GM12878 (cell line): ENCODE measurements around the gene CPVL. TPM values are rescaled to one million over a fixed set of nuclear protein-coding genes. Genes with fewer than 3 reads are reported as not detected.

Experiments
- ATAC-seq: fragments of 200-7000 bp; cut with Tn5 transposase; 3 replicates; pipeline ENCODE4 v1.9.1; 2020; ENCODE audit warnings: mild to moderate bottlenecking, moderate library complexity
- BruUV-seq: library from RNA; stranded (reverse); fragments of 400-500 nt; replicated peaks from 2 replicates; lab custom pipeline; 2021; lab: Mats Ljungman, UMichigan
- CTCF ChIA-PET: fragments of 300-600 bp; sonication (Branson Sonifier 250); formaldehyde crosslinking; extraction: SDS; loops from one replicate; lab custom pipeline; 2021; ENCODE audit warnings: inconsistent platforms; lab: Yijun Ruan, JAX
- POLR2A ChIA-PET: fragments of 350-600 bp; formaldehyde crosslinking; extraction: SDS; loops from one replicate; lab custom pipeline; 2021; ENCODE audit warnings: inconsistent platforms; lab: Charles Lee
- RAD21 ChIA-PET: fragments of 300-600 bp; sonication (Branson Sonifier 250); formaldehyde crosslinking; loops from one replicate; lab custom pipeline; 2023; ENCODE audit warnings: antibody characterized with exemption; ENCODE audit not compliant: unreplicated experiment; lab: Charles Lee
- SMC1A ChIA-PET: fragments of 300-600 bp; sonication (Branson Sonifier 250); formaldehyde crosslinking; loops from one replicate; lab custom pipeline; 2023; ENCODE audit not compliant: unreplicated experiment, uncharacterized antibody; lab: Charles Lee
- DNase-seq: peaks from one replicate; pipeline ENCODE4 v3.0.0-alpha.2; 2011; ENCODE audit warnings: low read depth, low spot score
- FAIRE-seq: peaks from 3 replicates; lab custom pipeline; 2011; peaks lifted over from hg19 to GRCh38; lab: Jason Lieb, UNC
- H2AFZ ChIP-seq: 2 replicates; pipeline ENCODE4 v1.6.0; 2011; ENCODE audit warnings: low read depth, low read length, control low read depth; ENCODE audit not compliant: control insufficient read depth
- H3K27ac ChIP-seq: 2 replicates; pipeline ENCODE4 v1.5.1; 2011; ENCODE audit warnings: control low read depth; ENCODE audit not compliant: control insufficient read depth, insufficient read depth
- H3K27me3 ChIP-seq, 2 experiments: replicated peaks in 1 of 2; 2 replicates each; pipeline versions ENCODE4 v1.6.0 to v1.6.1; 2011; ENCODE audit warnings: low read length in 1 of 2; ENCODE audit not compliant: control insufficient read depth in 2 of 2, insufficient read depth in 2 of 2
- H3K36me3 ChIP-seq, 2 experiments: 2 replicates each; pipeline ENCODE4 v1.5.1; 2011; ENCODE audit warnings: low read length in 1 of 2; ENCODE audit not compliant: control insufficient read depth in 2 of 2, insufficient read depth in 2 of 2
- H3K4me1 ChIP-seq: 2 replicates; pipeline ENCODE4 v1.6.1; 2011; ENCODE audit warnings: mild to moderate bottlenecking, low read length, moderate library complexity, mixed read lengths; ENCODE audit not compliant: control insufficient read depth, insufficient read depth
- H3K4me2 ChIP-seq: 2 replicates; pipeline ENCODE4 v1.6.0; 2011; ENCODE audit warnings: control low read depth; ENCODE audit not compliant: control insufficient read depth, insufficient read depth
- H3K4me3 ChIP-seq: fragments of 200-600 bp; sonication (generic); 2 replicates; pipeline ENCODE4 v1.5.1; 2016
- H3K79me2 ChIP-seq: 2 replicates; pipeline ENCODE4 v1.6.0; 2011; ENCODE audit warnings: low read length; ENCODE audit not compliant: control insufficient read depth, insufficient read depth
- H3K9ac ChIP-seq: 2 replicates; pipeline ENCODE4 v1.8.0; 2011; ENCODE audit warnings: low read length, control low read depth, mixed read lengths; ENCODE audit not compliant: control insufficient read depth, insufficient read depth
- H3K9me3 ChIP-seq: replicated peaks from 3 replicates; pipeline ENCODE4 v1.5.1; 2011; ENCODE audit warnings: mild to moderate bottlenecking, low read length; ENCODE audit not compliant: control insufficient read depth, insufficient read depth
- H4K20me1 ChIP-seq: 2 replicates; pipeline ENCODE4 v1.6.0; 2011; ENCODE audit not compliant: control insufficient read depth, insufficient read depth
- BHLHE40 ChIP-seq, 2 experiments: fragments of 450-650 bp in 1 of 2; IDR thresholded peaks; 2 replicates each; pipeline ENCODE4 v1.6.1; 2011 to 2017; ENCODE audit warnings: low read depth in 2 of 2, borderline replicate concordance in 1 of 2, improper control_type of control experiment in 1 of 2, low read length in 1 of 2, mild to moderate bottlenecking in 1 of 2
- BRCA1 ChIP-seq: IDR thresholded peaks from 2 replicates; pipeline ENCODE4 v1.6.1; 2011; ENCODE audit warnings: low read depth, low read length, improper control_type of control experiment
- CBX3 ChIP-seq: fragments of 200-600 bp; sonication (generic); IDR thresholded peaks from 2 replicates; pipeline ENCODE4 v1.6.1; 2016; ENCODE audit warnings: low read depth, borderline replicate concordance
- ELK1 ChIP-seq: IDR thresholded peaks from 2 replicates; pipeline ENCODE4 v1.6.1; 2012; ENCODE audit warnings: low read depth, low read length, improper control_type of control experiment
- IRF5 ChIP-seq: fragments of 450-650 bp; IDR thresholded peaks from 2 replicates; pipeline ENCODE4 v1.6.1; 2017; ENCODE audit warnings: borderline replicate concordance
- NFXL1 ChIP-seq: fragments of 450-650 bp; IDR thresholded peaks from 2 replicates; pipeline ENCODE4 v1.6.1; 2017; ENCODE audit warnings: antibody characterized with exemption, mild to moderate bottlenecking, borderline replicate concordance
- PML ChIP-seq: IDR thresholded peaks from 2 replicates; pipeline ENCODE4 v1.6.1; 2012; ENCODE audit warnings: low read length, inconsistent platforms
- RAD51 ChIP-seq: fragments of 450-650 bp; IDR thresholded peaks from 2 replicates; pipeline ENCODE4 v1.6.1; 2016; ENCODE audit warnings: moderate library complexity, mild to moderate bottlenecking, inconsistent platforms
- RCOR1 ChIP-seq: conservative IDR thresholded peaks from 2 replicates; pipeline ENCODE4 v1.6.1; 2012; ENCODE audit warnings: low read depth, low read length, improper control_type of control experiment
- SMAD1 ChIP-seq: fragments of 450-650 bp; IDR thresholded peaks from 2 replicates; pipeline ENCODE4 v1.6.1; 2018; ENCODE audit warnings: mild to moderate bottlenecking, low read depth; ENCODE audit not compliant: partially characterized antibody
- SMAD5 ChIP-seq: IDR thresholded peaks from 2 replicates; pipeline ENCODE4 v1.6.1; 2016; ENCODE audit warnings: antibody characterized with exemption, low read depth
- SMARCA5 ChIP-seq: fragments of 450-650 bp; IDR thresholded peaks from 2 replicates; pipeline ENCODE4 v1.6.1; 2017; ENCODE audit warnings: mild to moderate bottlenecking
- STAT3 ChIP-seq: IDR thresholded peaks from 2 replicates; pipeline ENCODE4 v1.6.1; 2011; ENCODE audit warnings: low read depth, low read length, improper control_type of control experiment
- ZSCAN29 ChIP-seq: fragments of 450-650 bp; IDR thresholded peaks from 2 replicates; pipeline ENCODE4 v1.6.1; 2017; ENCODE audit warnings: mild to moderate bottlenecking, moderate library complexity
- ZZZ3 ChIP-seq: IDR thresholded peaks from 2 replicates; pipeline ENCODE4 v1.6.1; 2011; ENCODE audit warnings: low read depth; ENCODE audit not compliant: control insufficient read depth, insufficient read length
- WGBS: methylation state at CpG from one replicate; pipeline ENCODE4 v1.1.6; 2016; ENCODE audit warnings: low lambda C conversion rate; ENCODE audit not compliant: insufficient replicate concordance, insufficient coverage; ENCODE audit errors: missing lambda C conversion rate; 5-methylcytosine and 5-hydroxymethylcytosine counted together
- in situ Hi-C: fragments of 300-500 bp; cut with MboI; formaldehyde crosslinking; loops from 9 replicates; pipeline ENCODE4 v1.14.3; 2018; ENCODE audit warnings: mixed read lengths
- intact Hi-C: fragments of 100-400 bp; cut with micrococcal nuclease; formaldehyde crosslinking; loops from one replicate; pipeline ENCODE4 v1.14.2; 2022; ENCODE audit not compliant: unreplicated experiment
- polyA plus RNA-seq, 11 experiments: library from polyadenylated mRNA; depleted of rRNA in 4 of 11; unstranded in 6 of 11; stranded (reverse) in 5 of 11; fragments of >200 nt; fragmentation: Nextera tagmentation in 4 of 11; fragmentation: Illumina TruSeq in 1 of 11; extraction: Ambion mirVana in 4 of 11; extraction: Trizol in 1 of 11; gene quantifications; 1 replicate in 1 of 11; 2 replicates in 10 of 11; pipeline versions ENCODE4 v1.2.1 to v1.2.3, GENCODE V29; 2011 to 2016; ENCODE audit warnings: inconsistent platforms in 2 of 11, missing spikeins in 2 of 11, low read depth in 1 of 11
- total RNA-seq, 4 experiments: library from RNA; depleted of rRNA in 3 of 4; stranded (reverse); fragments of >200 nt in 3 of 4; fragmentation: Illumina TruSeq in 1 of 4; extraction: Trizol in 1 of 4; gene quantifications; 2 replicates each; pipeline versions ENCODE4 v1.2.1 to v1.2.3, GENCODE V29; 2013 to 2021
- TF ChIP-seq, protein P1 (sequence below): fragments of 450-650 bp; IDR thresholded peaks from 2 replicates; pipeline ENCODE4 v1.6.1; 2018; ENCODE audit warnings: borderline replicate concordance, mild to moderate bottlenecking; ENCODE audit not compliant: partially characterized antibody

Gene CPVL
- total and polyA plus RNA-seq, 10 of the 15 experiments (the other 5 are each of a cell fraction or from before 2014, with no cell fraction given), result 0.59 TPM; not detected in 9

DNA sequence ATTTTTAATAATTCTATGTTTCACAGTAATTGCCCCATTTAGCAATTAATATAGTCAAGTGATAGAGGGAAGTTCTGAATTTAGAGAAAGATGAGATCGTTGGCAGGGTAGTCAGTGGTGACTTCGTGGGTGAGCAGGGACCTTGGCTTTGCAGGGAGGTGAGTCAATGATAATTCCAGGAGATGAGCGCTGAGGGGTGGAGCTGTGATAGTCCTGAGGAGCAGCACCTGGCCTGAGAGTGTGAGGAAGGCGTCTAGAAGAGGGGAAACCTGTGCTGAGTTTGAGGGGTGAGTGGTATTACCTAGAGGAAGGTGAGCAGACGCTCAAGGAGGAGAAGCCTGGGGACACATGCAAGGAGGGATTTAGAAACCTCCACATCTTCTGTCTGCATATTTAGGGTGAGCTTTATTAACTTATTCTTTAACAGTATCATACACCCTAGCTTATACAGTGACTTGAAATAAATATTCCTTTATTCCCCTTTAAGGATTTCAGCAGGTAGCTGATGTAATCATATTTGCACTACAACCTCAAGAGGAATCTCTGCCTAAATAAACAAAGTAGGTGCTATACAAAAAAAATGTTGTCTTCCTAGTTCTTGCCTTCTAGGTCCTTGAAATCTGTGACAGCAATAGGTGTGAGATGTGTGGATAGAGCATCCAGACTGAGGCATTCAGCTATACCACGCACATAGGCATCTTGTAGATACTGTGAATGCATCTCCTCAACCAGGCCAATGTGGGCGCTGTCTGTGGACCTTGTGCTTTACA, 186.1 kb downstream of the CPVL start:
- in situ Hi-C loops (no loop called here), intact Hi-C loops (no loop called here)
- peaks cover 3% of the 10 kb centered on the region; the same call in 2 of the 3 replicates for H3K9me3 ChIP-seq
- FAIRE-seq (no peak), ATAC-seq (no peak), DNase-seq (no peak)
- no peaks in the 10 kb centered on the region for H3K36me3 ChIP-seq
- peaks cover 11 to 16% of the 10 kb centered on the region in 2 experiments for H3K27me3 ChIP-seq
- no peaks in the 10 kb centered on the region for H3K79me2 ChIP-seq
- ChIA-PET CTCF (interaction anchor here (1.0 to 1.1 kb wide), 2 partner anchors 32 to 39 kb away, joined by 3 to 5 read pairs; no protein-coding TSS in a partner anchor), SMC1A (interaction anchor here (0.7 to 1.6 kb wide), 2 partner anchors 14 to 222 kb away, joined by 3 read pairs; no protein-coding TSS in a partner anchor), RAD21 (no interaction called here), POLR2A (no interaction called here)
- no peak overlapping the region for H3K4me2 ChIP-seq
- WGBS, result 17% methylated on average over 7 of the region's 7 CpGs
- no peak overlapping the region for H2AFZ ChIP-seq
- H3K27ac ChIP-seq, result no peak overlapping the region
- H3K4me1 ChIP-seq, result no peaks in the 10 kb centered on the region
- BruUV-seq, result no TSS peak
- H3K9ac ChIP-seq, result no peak overlapping the region
- no peak overlapping the region for H3K4me3 ChIP-seq
- H4K20me1 ChIP-seq, result no peaks in the 10 kb centered on the region
- TF ChIP-seq SMARCA5 (no peak), RCOR1 (no peak), PML (no peak), SMAD5 (no peak), STAT3 (no peak), BRCA1 (no peak), ELK1 (no peak), SMAD1 (no peak), NFXL1 (no peak), ZZZ3 (no peak), BHLHE40 (IDR thresholded peaks at IDR 0.05; ENCODE audit: borderline replicate concordance in 1 of 2, low read depth in 2 of 2, low read length in 1 of 2) (no peak), ZSCAN29 (no peak), IRF5 (no peak), RAD51 (no peak), CBX3 (no peak)
- TF ChIP-seq, protein P1, sequence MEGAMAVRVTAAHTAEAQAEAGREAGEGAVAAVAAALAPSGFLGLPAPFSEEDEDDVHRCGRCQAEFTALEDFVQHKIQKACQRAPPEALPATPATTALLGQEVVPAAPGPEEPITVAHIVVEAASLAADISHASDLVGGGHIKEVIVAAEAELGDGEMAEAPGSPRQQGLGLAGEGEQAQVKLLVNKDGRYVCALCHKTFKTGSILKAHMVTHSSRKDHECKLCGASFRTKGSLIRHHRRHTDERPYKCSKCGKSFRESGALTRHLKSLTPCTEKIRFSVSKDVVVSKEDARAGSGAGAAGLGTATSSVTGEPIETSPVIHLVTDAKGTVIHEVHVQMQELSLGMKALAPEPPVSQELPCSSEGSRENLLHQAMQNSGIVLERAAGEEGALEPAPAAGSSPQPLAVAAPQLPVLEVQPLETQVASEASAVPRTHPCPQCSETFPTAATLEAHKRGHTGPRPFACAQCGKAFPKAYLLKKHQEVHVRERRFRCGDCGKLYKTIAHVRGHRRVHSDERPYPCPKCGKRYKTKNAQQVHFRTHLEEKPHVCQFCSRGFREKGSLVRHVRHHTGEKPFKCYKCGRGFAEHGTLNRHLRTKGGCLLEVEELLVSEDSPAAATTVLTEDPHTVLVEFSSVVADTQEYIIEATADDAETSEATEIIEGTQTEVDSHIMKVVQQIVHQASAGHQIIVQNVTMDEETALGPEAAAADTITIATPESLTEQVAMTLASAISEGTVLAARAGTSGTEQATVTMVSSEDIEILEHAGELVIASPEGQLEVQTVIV, result no peak
